Caco-2 (cell line): ENCODE measurements around the gene GRK5. TPM values are rescaled to one million over a fixed set of nuclear protein-coding genes. Genes with fewer than 3 reads are reported as not detected.

ENCODE experiments used
- BruUV-seq: library from RNA; stranded (reverse); fragments of 400-500 nt; replicated peaks from 2 replicates; lab custom pipeline; 2021; lab: Mats Ljungman, UMichigan
- CTCF ChIA-PET: fragments of 300-600 bp; sonication (Branson Sonifier 250); formaldehyde crosslinking; loops from one replicate; lab custom pipeline; 2022; ENCODE audit warnings: antibody characterized with exemption; lab: Charles Lee
- POLR2A ChIA-PET: fragments of 300-600 bp; sonication (Branson Sonifier 250); formaldehyde crosslinking; loops from one replicate; lab custom pipeline; 2022; ENCODE audit warnings: antibody characterized with exemption; lab: Charles Lee
- DNase-seq, 2 experiments: peaks; one replicate each; pipeline versions ENCODE4 v3.0.0 to v3.0.0-alpha.2; 2020 to 2022
- H3K27me3 ChIP-seq: replicated peaks from 2 replicates; pipeline ENCODE4 v1.6.0; 2011; ENCODE audit warnings: low read length; ENCODE audit not compliant: control insufficient read depth, insufficient read depth
- H3K36me3 ChIP-seq: 2 replicates; pipeline ENCODE4 v1.5.1; 2011; ENCODE audit warnings: low read length; ENCODE audit not compliant: control insufficient read depth, insufficient read depth
- H3K4me1 ChIP-seq: fragments of 250-450 bp; sonication (Bioruptor Pico); 2 replicates; pipeline ENCODE4 v1.5.1; 2020; ENCODE audit warnings: mild to moderate bottlenecking
- H3K4me3 ChIP-seq: 2 replicates; pipeline ENCODE4 v1.5.1; 2011; ENCODE audit warnings: low read depth, mild to moderate bottlenecking, control low read depth, low read length
- H3K9me3 ChIP-seq: fragments of 250-450 bp; sonication (Bioruptor Pico); 2 replicates; pipeline ENCODE4 v1.5.1; 2020; ENCODE audit warnings: mild to moderate bottlenecking, moderate library complexity
- H3K27ac Mint-ChIP-seq: one replicate; pipeline ENCODE4 v1.8.0; 2022; ENCODE audit warnings: mixed read lengths; ENCODE audit not compliant: unreplicated experiment
- H3K27me3 Mint-ChIP-seq: one replicate; pipeline ENCODE4 v1.8.0; 2022; ENCODE audit warnings: mixed read lengths; ENCODE audit not compliant: insufficient read depth, unreplicated experiment
- H3K36me3 Mint-ChIP-seq: one replicate; pipeline ENCODE4 v1.8.0; 2022; ENCODE audit warnings: mild to moderate bottlenecking, mixed read lengths; ENCODE audit not compliant: insufficient read depth, unreplicated experiment
- H3K4me1 Mint-ChIP-seq: one replicate; pipeline ENCODE4 v1.8.0; 2022; ENCODE audit warnings: low read depth, mixed read lengths; ENCODE audit not compliant: unreplicated experiment
- H3K4me3 Mint-ChIP-seq: one replicate; pipeline ENCODE4 v1.8.0; 2022; ENCODE audit warnings: mild to moderate bottlenecking, moderate library complexity, mixed read lengths; ENCODE audit not compliant: unreplicated experiment
- H3K9me3 Mint-ChIP-seq: one replicate; pipeline ENCODE4 v1.8.0; 2022; ENCODE audit warnings: mixed read lengths; ENCODE audit not compliant: unreplicated experiment
- intact Hi-C: fragments of 100-400 bp; cut with micrococcal nuclease; formaldehyde crosslinking; loops from one replicate; pipeline ENCODE4 v1.10.0; 2022; ENCODE audit not compliant: unreplicated experiment
- total RNA-seq: library from RNA; stranded (reverse); gene quantifications from 2 replicates; pipeline ENCODE4 v1.2.3, GENCODE V29; 2022
- TF ChIP-seq, protein P1 (sequence below), 2 experiments: fragments of 200-600 bp in 1 of 2; IDR thresholded peaks; 1 replicate in 1 of 2; 2 replicates in 1 of 2; pipeline versions ENCODE4 v1.5.1 to v1.8.0; 2011 to 2022; ENCODE audit warnings: antibody characterized with exemption in 1 of 2, control low read depth in 1 of 2, inconsistent platforms in 1 of 2, low read depth in 1 of 2, low read length in 1 of 2, mild to moderate bottlenecking in 1 of 2, moderate library complexity in 1 of 2; ENCODE audit not compliant: insufficient read depth in 1 of 2, severe bottlenecking in 1 of 2, unreplicated experiment in 1 of 2

Gene GRK5
- total RNA-seq, 1 experiment from 2014 or later: 7.7 TPM

DNA sequence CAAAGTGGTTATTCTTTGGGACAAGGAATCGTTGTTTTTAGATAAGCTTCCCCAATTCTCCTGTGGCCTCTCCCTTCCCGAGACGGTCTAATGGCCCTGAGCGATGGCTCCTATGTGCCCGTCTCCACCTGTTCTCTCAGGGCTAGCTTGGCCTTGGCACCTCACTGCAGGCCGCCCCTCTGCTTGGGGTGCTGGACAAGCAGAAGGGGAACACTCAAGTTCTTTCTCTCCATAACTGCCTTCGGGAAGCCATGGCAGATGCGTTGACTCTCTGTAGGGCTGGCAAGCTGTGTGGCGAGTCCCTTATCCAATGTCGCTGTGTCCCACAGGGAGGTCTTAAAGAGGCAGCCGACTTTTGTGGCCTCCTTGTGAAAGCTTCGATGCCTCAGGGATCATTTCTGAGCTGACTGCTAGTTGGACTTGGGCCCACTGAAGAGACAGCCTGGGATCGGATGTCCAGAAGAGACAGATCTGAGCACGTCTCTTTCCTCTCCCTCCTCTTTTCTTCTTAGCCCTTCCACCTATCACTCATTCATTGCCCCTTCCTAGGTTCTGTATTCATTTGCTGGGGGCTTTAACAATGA, 70.8 kb downstream of the GRK5 start:
- intact Hi-C loops: no loop called here
- Mint-ChIP-seq H3K4me3 (no peak overlapping the region), H3K27me3 (no peaks in the 10 kb centered on the region), H3K27ac (no peak overlapping the region), H3K36me3 (no peaks in the 10 kb centered on the region), H3K4me1 (no peaks in the 10 kb centered on the region), H3K9me3 (no peaks in the 10 kb centered on the region)
- no TSS peak for BruUV-seq
- Histone ChIP-seq H3K27me3 (no peaks in the 10 kb centered on the region), H3K4me3 (no peak overlapping the region), H3K36me3 (no peaks in the 10 kb centered on the region), H3K4me1 (no peaks in the 10 kb centered on the region), H3K9me3 (no peaks in the 10 kb centered on the region)
- ChIA-PET CTCF (no interaction called here), POLR2A (no interaction called here)
- DNase-seq: no peak
- TF ChIP-seq, protein P1, sequence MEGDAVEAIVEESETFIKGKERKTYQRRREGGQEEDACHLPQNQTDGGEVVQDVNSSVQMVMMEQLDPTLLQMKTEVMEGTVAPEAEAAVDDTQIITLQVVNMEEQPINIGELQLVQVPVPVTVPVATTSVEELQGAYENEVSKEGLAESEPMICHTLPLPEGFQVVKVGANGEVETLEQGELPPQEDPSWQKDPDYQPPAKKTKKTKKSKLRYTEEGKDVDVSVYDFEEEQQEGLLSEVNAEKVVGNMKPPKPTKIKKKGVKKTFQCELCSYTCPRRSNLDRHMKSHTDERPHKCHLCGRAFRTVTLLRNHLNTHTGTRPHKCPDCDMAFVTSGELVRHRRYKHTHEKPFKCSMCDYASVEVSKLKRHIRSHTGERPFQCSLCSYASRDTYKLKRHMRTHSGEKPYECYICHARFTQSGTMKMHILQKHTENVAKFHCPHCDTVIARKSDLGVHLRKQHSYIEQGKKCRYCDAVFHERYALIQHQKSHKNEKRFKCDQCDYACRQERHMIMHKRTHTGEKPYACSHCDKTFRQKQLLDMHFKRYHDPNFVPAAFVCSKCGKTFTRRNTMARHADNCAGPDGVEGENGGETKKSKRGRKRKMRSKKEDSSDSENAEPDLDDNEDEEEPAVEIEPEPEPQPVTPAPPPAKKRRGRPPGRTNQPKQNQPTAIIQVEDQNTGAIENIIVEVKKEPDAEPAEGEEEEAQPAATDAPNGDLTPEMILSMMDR (IDR thresholded peaks at IDR 0.05; ENCODE audit: insufficient read depth in 1 of 2, low read depth in 1 of 2, low read length in 1 of 2, severe bottlenecking in 1 of 2, unreplicated experiment in 1 of 2): no peak

DNA sequence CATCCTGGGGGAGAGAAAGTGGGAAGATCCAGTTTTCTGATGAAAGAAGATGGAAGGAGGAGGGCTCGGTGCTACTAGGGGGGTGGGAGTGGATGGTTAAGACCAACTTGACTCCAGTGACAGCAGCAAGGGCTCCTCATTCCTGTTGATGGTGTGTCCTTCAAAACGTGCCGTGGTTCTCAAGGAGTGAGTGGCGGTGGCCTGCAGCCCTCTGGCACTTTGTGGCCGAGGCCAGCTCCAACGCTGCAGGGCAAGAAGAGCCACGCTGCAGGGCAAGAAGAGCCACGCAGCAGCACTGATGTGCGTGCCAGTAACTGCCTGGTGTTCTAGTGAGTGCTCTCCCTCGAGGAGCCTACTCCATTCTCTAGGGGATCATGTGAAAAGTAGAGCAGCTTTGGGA, 72.1 kb downstream of the GRK5 start:
- ChIA-PET POLR2A (no interaction called here), CTCF (no interaction called here)
- no peak for DNase-seq
- TF ChIP-seq, protein P1 (IDR thresholded peaks at IDR 0.05; ENCODE audit: insufficient read depth in 1 of 2, low read depth in 1 of 2, low read length in 1 of 2, severe bottlenecking in 1 of 2, unreplicated experiment in 1 of 2): no peak
- no peak overlapping the region for H3K4me3 Mint-ChIP-seq
- intact Hi-C loops: no loop called here
- H3K9me3 Mint-ChIP-seq: no peaks in the 10 kb centered on the region
- no TSS peak for BruUV-seq
- no peaks in the 10 kb centered on the region for H3K27me3 ChIP-seq
- no peak overlapping the region for H3K27ac Mint-ChIP-seq
- no peak overlapping the region for H3K4me3 ChIP-seq
- H3K36me3 ChIP-seq: no peaks in the 10 kb centered on the region
- no peaks in the 10 kb centered on the region for H3K4me1 ChIP-seq
- H3K4me1 Mint-ChIP-seq: no peaks in the 10 kb centered on the region
- H3K27me3 Mint-ChIP-seq: no peaks in the 10 kb centered on the region
- H3K36me3 Mint-ChIP-seq: no peaks in the 10 kb centered on the region
- no peaks in the 10 kb centered on the region for H3K9me3 ChIP-seq

DNA sequence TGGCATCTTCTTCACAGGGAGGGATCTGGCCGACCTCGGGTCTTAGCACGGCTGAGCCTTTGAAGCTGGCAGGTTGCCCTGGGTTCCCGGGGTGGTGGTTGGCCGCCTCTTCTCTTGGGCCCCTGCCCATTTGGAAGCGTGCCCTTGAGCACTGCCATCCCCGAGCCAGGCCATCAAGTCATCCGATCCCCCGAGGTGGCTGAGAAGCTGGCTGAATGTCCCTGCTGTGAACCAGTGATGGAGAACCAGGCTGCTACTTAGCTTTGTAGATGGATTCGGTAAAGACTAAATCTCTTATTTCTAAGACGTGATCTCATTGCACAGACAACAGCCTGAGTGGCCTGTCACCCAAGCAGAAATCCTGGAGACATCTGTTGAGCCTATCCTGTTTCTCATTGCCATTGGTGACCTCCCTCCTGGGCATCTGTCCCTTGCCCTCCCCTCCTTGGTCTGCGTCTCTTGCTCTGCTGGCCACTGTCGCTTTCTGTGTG, 74.3 kb downstream of the GRK5 start:
- Histone ChIP-seq H3K36me3 (no peaks in the 10 kb centered on the region), H3K9me3 (no peaks in the 10 kb centered on the region), H3K4me1 (no peaks in the 10 kb centered on the region), H3K27me3 (no peaks in the 10 kb centered on the region), H3K4me3 (no peak overlapping the region)
- no peak for DNase-seq
- TF ChIP-seq, protein P1 (IDR thresholded peaks at IDR 0.05; ENCODE audit: insufficient read depth in 1 of 2, low read depth in 1 of 2, low read length in 1 of 2, severe bottlenecking in 1 of 2, unreplicated experiment in 1 of 2): no peak
- Mint-ChIP-seq H3K27me3 (no peaks in the 10 kb centered on the region), H3K27ac (no peak overlapping the region), H3K4me3 (no peak overlapping the region), H3K9me3 (no peaks in the 10 kb centered on the region), H3K36me3 (no peaks in the 10 kb centered on the region), H3K4me1 (no peaks in the 10 kb centered on the region)
- CTCF ChIA-PET: no interaction called here
- no TSS peak for BruUV-seq
- intact Hi-C loops: no loop called here
- POLR2A ChIA-PET: no interaction called here
